Neural progenitor cell (in vitro differentiated cells): ENCODE data around the gene ENPP6.

Source experiments
- CTCF ChIP-seq: fragments of 200-600 bp; sonication (generic); IDR thresholded peaks from 2 replicates; pipeline ENCODE4 v1.5.1; 2017; ENCODE audit warnings: antibody characterized with exemption, mild to moderate bottlenecking
- EZH2 ChIP-seq: fragments of 200-600 bp; sonication (generic); IDR thresholded peaks from 2 replicates; pipeline ENCODE4 v1.6.1; 2017; ENCODE audit warnings: antibody characterized with exemption, mild to moderate bottlenecking, moderate library complexity
- EZH2phosphoT487 ChIP-seq: fragments of 200-600 bp; sonication (generic); IDR thresholded peaks from 2 replicates; pipeline ENCODE4 v1.6.1; 2017; ENCODE audit warnings: antibody characterized with exemption

DNA sequence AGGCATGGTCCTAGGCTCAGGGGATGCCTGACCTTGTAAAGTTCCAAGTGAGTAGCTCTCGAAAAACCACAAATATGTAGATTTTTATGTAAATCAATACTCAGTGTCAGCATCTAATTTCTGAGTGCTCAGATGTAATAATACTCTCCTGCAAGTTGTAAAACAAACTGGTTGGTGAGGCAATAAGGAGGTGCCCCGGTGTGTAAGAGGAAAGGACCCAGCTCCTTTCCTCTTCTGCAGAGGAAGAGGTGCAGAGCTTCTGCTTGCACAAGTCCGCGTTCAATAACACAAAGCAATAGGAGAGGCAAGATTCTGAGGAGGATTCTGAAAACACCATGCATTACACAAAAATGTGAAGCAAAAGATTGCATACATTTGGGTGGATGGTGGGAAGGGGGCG, 43.6 kb upstream of the ENPP6 start:
- TF ChIP-seq CTCF, result no peak
- no peak for TF ChIP-seq EZH2phosphoT487
- no peak for TF ChIP-seq EZH2
